H1 (cell line): ENCODE results near the gene NLRC5. TPM values are rescaled to one million over a fixed set of nuclear protein-coding genes. Genes with fewer than 3 reads are reported as not detected.

Experiments used
- CBX5 ChIP-seq: fragments of 300-800, 300-1000 bp; sonication (generic); IDR thresholded peaks from 2 replicates; pipeline ENCODE4 v1.7.1; 2016; ENCODE audit warnings: antibody characterized with exemption, low read length, low read depth
- HDAC6 ChIP-seq: IDR thresholded peaks from one replicate; pipeline ENCODE4 v1.7.1; 2012; ENCODE audit warnings: low read depth, mild to moderate bottlenecking, inconsistent platforms, low read length, moderate library complexity
- NRF1 ChIP-seq: IDR thresholded peaks from 2 replicates; pipeline ENCODE4 v1.6.1; 2011; ENCODE audit warnings: mild to moderate bottlenecking, low read depth, low read length, improper control_type of control experiment
- SIN3A ChIP-seq, 2 experiments: IDR thresholded peaks in 1 of 2; conservative IDR thresholded peaks in 1 of 2; 2 replicates each; pipeline ENCODE4 v1.6.1; 2011 to 2012; ENCODE audit warnings: low read length in 2 of 2, improper control_type of control experiment in 1 of 2, low read depth in 1 of 2, mild to moderate bottlenecking in 1 of 2
- polyA plus RNA-seq, 7 experiments: library from polyadenylated mRNA; depleted of rRNA in 3 of 7; stranded (reverse) in 5 of 7; unstranded in 2 of 7; fragments of >200 nt in 5 of 7; fragments of 200-250 nt in 2 of 7; gene quantifications; 1 replicate in 5 of 7; 2 replicates in 1 of 7; 4 replicates in 1 of 7; pipeline versions ENCODE4 v1.2.1 to v1.2.3, GENCODE V29; 2011 to 2013; ENCODE audit warnings: missing spikeins in 2 of 7, mixed read lengths in 2 of 7
- total RNA-seq: library from RNA; stranded (reverse); fragmentation: NEBNext Ultra II Directional; extraction: Animal tissue kit (Norgen Biotek cat#: 25700); gene quantifications from 2 replicates; pipeline ENCODE4 v1.2.1, GENCODE V29; 2021

The NLRC5 gene
- total and polyA plus RNA-seq, 2 of the 8 experiments (the other 6 are each of a cell fraction or from before 2014, with no cell fraction given): 2.2 to 3.2 TPM

GRCh38 chr16:56988948-56989945, at the start of gene NLRC5 (continued):
- TF ChIP-seq CBX5: no peak
- TF ChIP-seq HDAC6: no peak
- no peak for TF ChIP-seq NRF1
- TF ChIP-seq SIN3A (conservative IDR thresholded peaks at IDR 0.05 in 1 of 2, IDR thresholded peaks at IDR 0.05 in 1 of 2; ENCODE audit: low read depth in 1 of 2, low read length in 2 of 2): 0 out of 4 replicates have a peak, but pooled peaks of 1 of the 2 experiments have one; percentile 62
- TF ChIP-seq, all 59 proteins: peak for 15
